Stimulated activated CD4-positive, alpha-beta T cell treated with anti-CD3 and anti-CD28 coated beads, Interleukin-15, amount 100 ng/mL, for 24 hours (primary cell): ENCODE results near the gene RUNX3.

Experiments
- DNase-seq: peaks from one replicate; pipeline ENCODE4 v3.0.0-alpha.2; 2020

RUNX3 gene

GRCh38 chr1:24927988-24928688 is 1.9 kb downstream of the RUNX3 start:
- DNase-seq: no peak

GRCh38 chr1:24927473-24927872 is 2.6 kb downstream of the RUNX3 start:
- no peak for DNase-seq

GRCh38 chr1:24926563-24927249 is 3.4 kb downstream of the RUNX3 start:
- no peak for DNase-seq

- no peak for DNase-seq
Measured at GRCh38 chr1:24925963-24926362, 4.1 kb downstream of the RUNX3 start.

GRCh38 chr1:24925082-24925779 is 4.8 kb downstream of the RUNX3 start:
- DNase-seq: peak; percentile 88

GRCh38 chr1:24923485-24924113 is 6.5 kb downstream of the RUNX3 start:
- DNase-seq: no peak

- no peak for DNase-seq
Measured at GRCh38 chr1:24921938-24922662, 8.0 kb downstream of the RUNX3 start.

- DNase-seq: no peak
Measured at GRCh38 chr1:24921412-24921811, 8.7 kb downstream of the RUNX3 start.

- DNase-seq: no peak
Measured at GRCh38 chr1:24920533-24920925, 9.5 kb downstream of the RUNX3 start.

- DNase-seq: peak; percentile 86
Measured at GRCh38 chr1:24919791-24920532, 10.1 kb downstream of the RUNX3 start.

GRCh38 chr1:24918995-24919605 is 11.0 kb downstream of the RUNX3 start:
- DNase-seq: no peak

GRCh38 chr1:24918370-24918769 is 11.7 kb downstream of the RUNX3 start:
- DNase-seq: no peak

GRCh38 chr1:24917327-24918074 is 12.6 kb downstream of the RUNX3 start:
- no peak for DNase-seq

GRCh38 chr1:24915816-24916602 is 14.1 kb downstream of the RUNX3 start:
- no peak for DNase-seq

GRCh38 chr1:24914226-24915069 is 15.6 kb downstream of the RUNX3 start:
- DNase-seq: no peak

GRCh38 chr1:24913616-24914225 is 16.4 kb downstream of the RUNX3 start:
- DNase-seq: peak; percentile 1

GRCh38 chr1:24913274-24913604 is 16.8 kb downstream of the RUNX3 start:
- peak; percentile 6 for DNase-seq

- peak; percentile 11 for DNase-seq
Measured at GRCh38 chr1:24912376-24913273, 17.5 kb downstream of the RUNX3 start.
